Measurements from ENCODE around the gene PLPPR5.

- no peak for TF ChIP-seq CTCF (IDR thresholded peaks at IDR 0.05; ENCODE audit: low read length)
- no peak for TF ChIP-seq EZH2 (optimal IDR thresholded peaks at IDR 0.05; ENCODE audit: low read depth, low read length)
- no peak for TF ChIP-seq EZH2phosphoT487 (IDR thresholded peaks at IDR 0.05; ENCODE audit: low read length)
These were observed 78.1 kb downstream of the PLPPR5 start for GRCh38 chr1:98926597-98926996.
